Tibial nerve (tissue), 4 donors: ENCODE results near the gene ACTL9. TPM values are rescaled to one million over a fixed set of nuclear protein-coding genes. Genes with fewer than 3 reads are reported as not detected.
"Not testable (repeated sequence)": the region's sequence is repeated elsewhere in the genome, so short reads cannot be mapped to it uniquely, and the experiment has no call there.

Experiments
- DNase-seq, 2 donors: peaks; one replicate each; pipeline ENCODE4 v3.0.0-alpha.2; 2019; ENCODE audit warnings: low spot score in 2 of 2
- H3K27ac ChIP-seq, 4 donors: fragments of 200-600 bp; sonication (generic) in 3 of 4; one replicate each; pipeline ENCODE4 v1.5.1; 2017 to 2019; ENCODE audit warnings: mild to moderate bottlenecking in 1 of 4
- H3K27me3 ChIP-seq, 2 donors: fragments of 200-600 bp; sonication (generic) in 1 of 2; one replicate each; pipeline versions ENCODE4 v1.5.1 to v1.6.0; 2017 to 2019
- H3K36me3 ChIP-seq, 3 donors: fragments of 200-600 bp; sonication (generic); one replicate each; pipeline ENCODE4 v1.5.1; 2018 to 2019
- H3K4me1 ChIP-seq, 4 donors: fragments of 200-600 bp; sonication (generic) in 3 of 4; one replicate each; pipeline ENCODE4 v1.5.1; 2017 to 2019
- H3K4me3 ChIP-seq, 4 donors: fragments of 200-600 bp; sonication (generic) in 3 of 4; one replicate each; pipeline ENCODE4 v1.5.1; 2017 to 2019; ENCODE audit warnings: mild to moderate bottlenecking in 1 of 4, moderate library complexity in 1 of 4
- H3K9me3 ChIP-seq, 4 donors: fragments of 200-600 bp; sonication (generic) in 3 of 4; one replicate each; pipeline ENCODE4 v1.5.1; 2017 to 2019
- CTCF ChIP-seq, 5 experiments: fragments of 200-600 bp in 3 of 5; fragments of 450-650 bp in 2 of 5; sonication (generic) in 3 of 5; IDR thresholded peaks; one replicate each; pipeline ENCODE4 v1.5.1; 2016 to 2019; ENCODE audit warnings: antibody characterized with exemption in 5 of 5, mild to moderate bottlenecking in 3 of 5, moderate library complexity in 2 of 5
- EP300 ChIP-seq, 2 donors: sonication (generic); formaldehyde crosslinking; IDR thresholded peaks; one replicate each; pipeline ENCODE4 v1.6.1; 2017; ENCODE audit warnings: antibody characterized with exemption in 2 of 2, mild to moderate bottlenecking in 1 of 2
- POLR2A ChIP-seq, 2 donors: fragments of 450-650 bp; IDR thresholded peaks; one replicate each; pipeline ENCODE4 v1.6.1; 2017; ENCODE audit warnings: antibody characterized with exemption in 2 of 2, mild to moderate bottlenecking in 2 of 2, moderate library complexity in 2 of 2
- WGBS, 2 donors: methylation state at CpG; one replicate each; pipeline ENCODE4 v1.1.5; 2018; 5-methylcytosine and 5-hydroxymethylcytosine counted together
- total RNA-seq, 4 donors: library from RNA; depleted of rRNA; stranded (reverse); fragments of >200 nt; gene quantifications; one replicate each; pipeline ENCODE4 v1.1.0, GENCODE V29; 2016

The ACTL9 gene
- total RNA-seq, 4 donors from 2014 or later: not detected

- TF ChIP-seq POLR2A (IDR thresholded peaks at IDR 0.05): no peak
- TF ChIP-seq EP300 (IDR thresholded peaks at IDR 0.05): no peak
- TF ChIP-seq CTCF (IDR thresholded peaks at IDR 0.05): no peak
- no peaks in the 10 kb centered on the region for H3K36me3 ChIP-seq
- WGBS, 2 donors: 52 to 56% methylated on average over 2 of the region's 2 CpGs
- H3K27me3 ChIP-seq: no peaks in the 10 kb centered on the region
- no peaks in the 10 kb centered on the region for H3K4me1 ChIP-seq
- no peak overlapping the region for H3K4me3 ChIP-seq
- no peak for DNase-seq
- H3K9me3 ChIP-seq: peaks cover 0 to 8% (median 0%) of the 10 kb centered on the region in 4 donors
- no peak overlapping the region for H3K27ac ChIP-seq
Observed at GRCh38 chr19:8722032-8722431, 23.4 kb upstream of the ACTL9 start.

- Histone ChIP-seq H3K9me3 (peaks cover 0 to 8% (median 0%) of the 10 kb centered on the region in 4 donors), H3K4me1 (no peaks in the 10 kb centered on the region), H3K27me3 (no peaks in the 10 kb centered on the region), H3K27ac (no peak within 1 kb of the TSS), H3K4me3 (no peak within 1 kb of the TSS), H3K36me3 (no peaks in the 10 kb centered on the region)
- no peak for TF ChIP-seq EP300 (IDR thresholded peaks at IDR 0.05)
- no peak for TF ChIP-seq CTCF (IDR thresholded peaks at IDR 0.05)
- TF ChIP-seq POLR2A (IDR thresholded peaks at IDR 0.05): no peak
- WGBS, 2 donors: 58 to 77% methylated on average over 1 of the region's 1 CpG
- no peak for DNase-seq
Observed at GRCh38 chr19:8721334-8721733, 22.7 kb upstream of the ACTL9 start, which contains the start of gene OR2Z1. TSS of gene OR2Z1 (plus strand) at chr19:8721634. CDS start at chr19:8731029, 9,395 bp downstream.

- H3K27ac ChIP-seq, H3K4me3 ChIP-seq, H3K4me1 ChIP-seq, H3K27me3 ChIP-seq, H3K36me3 ChIP-seq, DNase-seq: not testable (repeated sequence)
- 82 to 92% methylated on average over 7 of the region's 7 CpGs for WGBS, 2 donors
- peaks cover 0 to 22% (median 0%) of the 10 kb centered on the region in 4 donors for H3K9me3 ChIP-seq
Observed at GRCh38 chr19:8710337-8710736, 11.7 kb upstream of the ACTL9 start.

- no peak for DNase-seq
- no peak overlapping the region for H3K27ac ChIP-seq
- WGBS, 2 donors: 52 to 56% methylated on average over 5 of the region's 5 CpGs
- no peaks in the 10 kb centered on the region for H3K4me1 ChIP-seq
- H3K36me3 ChIP-seq: no peaks in the 10 kb centered on the region
- H3K27me3 ChIP-seq: no peaks in the 10 kb centered on the region
- no peaks in the 10 kb centered on the region for H3K9me3 ChIP-seq
- no peak overlapping the region for H3K4me3 ChIP-seq
- TF ChIP-seq CTCF (IDR thresholded peaks at IDR 0.05) (no peak), EP300 (IDR thresholded peaks at IDR 0.05) (no peak), POLR2A (IDR thresholded peaks at IDR 0.05) (no peak)
Observed at GRCh38 chr19:8705742-8706141, 7.1 kb upstream of the ACTL9 start.

GRCh38 chr19:8705304-8705703 lies 6.7 kb upstream of the ACTL9 start:
- H3K27ac ChIP-seq, H3K27me3 ChIP-seq, DNase-seq, H3K4me1 ChIP-seq, H3K4me3 ChIP-seq, H3K36me3 ChIP-seq, H3K9me3 ChIP-seq: not testable (repeated sequence)
- WGBS, 2 donors: 79 to 84% methylated on average over 3 of the region's 3 CpGs

GRCh38 chr19:8703223-8703622 lies 4.6 kb upstream of the ACTL9 start:
- no peak overlapping the region for H3K27ac ChIP-seq
- 43 to 47% methylated on average over 7 of the region's 7 CpGs for WGBS, 2 donors
- H3K36me3 ChIP-seq: no peaks in the 10 kb centered on the region
- peaks cover 0 to 5% (median 0%) of the 10 kb centered on the region in 4 donors for H3K9me3 ChIP-seq
- DNase-seq: no peak
- peaks cover 0 to 4% of the 10 kb centered on the region in 2 donors for H3K27me3 ChIP-seq
- TF ChIP-seq CTCF (IDR thresholded peaks at IDR 0.05) (no peak), EP300 (IDR thresholded peaks at IDR 0.05) (no peak), POLR2A (IDR thresholded peaks at IDR 0.05) (no peak)
- no peak overlapping the region for H3K4me3 ChIP-seq
- H3K4me1 ChIP-seq: no peaks in the 10 kb centered on the region
